Measurements from ENCODE around the gene POU2F1. TPM values are rescaled to one million over a fixed set of nuclear protein-coding genes. Genes with fewer than 3 reads are reported as not detected.

The POU2F1 gene
- total and polyA plus RNA-seq, 8 donors, result 1.4 to 7.3 (median 5.8) TPM

- Histone ChIP-seq H3K36me3 (no peaks in the 10 kb centered on the region), H3K27ac (no peak overlapping the region), H3K27me3 (no peaks in the 10 kb centered on the region), H3K4me1 (no peaks in the 10 kb centered on the region), H3K4me3 (no peak overlapping the region), H3K9me3 (no peaks in the 10 kb centered on the region)
- no peak for ATAC-seq
- WGBS, 2 donors, result 83 to 89% methylated on average over 2 of the region's 2 CpGs
- TF ChIP-seq CTCF (IDR thresholded peaks at IDR 0.05), result no peak
- intact Hi-C loops (cut with DNase I), result no loop called here
- DNase-seq, result no peak
- FAIRE-seq, result no peak
Observed at GRCh38 chr1:167364826-167365225, 144.1 kb downstream of the POU2F1 start.

- DNase-seq (no peak), ATAC-seq (no peak), FAIRE-seq (no peak)
- Histone ChIP-seq H3K4me3 (no peak overlapping the region), H3K4me1 (no peaks in the 10 kb centered on the region), H3K27ac (no peak overlapping the region), H3K9me3 (no peaks in the 10 kb centered on the region), H3K36me3 (no peaks in the 10 kb centered on the region), H3K27me3 (no peaks in the 10 kb centered on the region)
- intact Hi-C loops (cut with DNase I), result no loop called here
- no peak for TF ChIP-seq CTCF (IDR thresholded peaks at IDR 0.05)
- 96 to 100% methylated on average over 2 of the region's 2 CpGs for WGBS, 2 donors
Observed at GRCh38 chr1:167365360-167365759, 144.7 kb downstream of the POU2F1 start.

GRCh38 chr1:167367705-167368104, 147.0 kb downstream of the POU2F1 start:
- H3K27me3 ChIP-seq, result no peaks in the 10 kb centered on the region
- ATAC-seq (no peak), DNase-seq (no peak), FAIRE-seq (no peak)
- intact Hi-C loops (cut with DNase I), result no loop called here
- no peak overlapping the region for H3K27ac ChIP-seq
- no peaks in the 10 kb centered on the region for H3K4me1 ChIP-seq
- TF ChIP-seq CTCF (IDR thresholded peaks at IDR 0.05), result no peak
- no peaks in the 10 kb centered on the region for H3K36me3 ChIP-seq
- no peak overlapping the region for H3K4me3 ChIP-seq
- no peaks in the 10 kb centered on the region for H3K9me3 ChIP-seq
- 89 to 91% methylated on average over 4 of the region's 4 CpGs for WGBS, 2 donors

- no peaks in the 10 kb centered on the region for H3K27me3 ChIP-seq
- H3K4me1 ChIP-seq, result no peaks in the 10 kb centered on the region
- ATAC-seq, result no peak
- no peak for DNase-seq
- H3K27ac ChIP-seq, result no peak overlapping the region
- intact Hi-C loops (cut with DNase I), result no loop called here
- no peaks in the 10 kb centered on the region for H3K36me3 ChIP-seq
- no peak overlapping the region for H3K4me3 ChIP-seq
- TF ChIP-seq CTCF (IDR thresholded peaks at IDR 0.05), result no peak
- no peaks in the 10 kb centered on the region for H3K9me3 ChIP-seq
- no peak for FAIRE-seq
Observed at GRCh38 chr1:167369175-167369574, 148.5 kb downstream of the POU2F1 start.

GRCh38 chr1:167369933-167370332, 149.2 kb downstream of the POU2F1 start:
- intact Hi-C loops (cut with DNase I), result no loop called here
- no peak for DNase-seq
- FAIRE-seq, result no peak
- no peaks in the 10 kb centered on the region for H3K36me3 ChIP-seq
- H3K27me3 ChIP-seq, result no peaks in the 10 kb centered on the region
- ATAC-seq, result no peak
- no peak overlapping the region for H3K4me3 ChIP-seq
- H3K4me1 ChIP-seq, result no peaks in the 10 kb centered on the region
- H3K27ac ChIP-seq, result no peak overlapping the region
- WGBS, 2 donors, result 81 to 86% methylated on average over 4 of the region's 4 CpGs
- H3K9me3 ChIP-seq, result no peaks in the 10 kb centered on the region
- TF ChIP-seq CTCF (IDR thresholded peaks at IDR 0.05), result no peak

Data from pancreas (tissue), 10 donors.